GM10266 (cell line): ENCODE measurements around the gene XCR1.

Experiments used
- DNase-seq: peaks from one replicate; pipeline ENCODE4 v3.0.0; 2012; ENCODE audit errors: extremely low spot score
- CTCF ChIP-seq: IDR thresholded peaks from 2 replicates; pipeline ENCODE4 v1.5.1; 2012; ENCODE audit warnings: mild to moderate bottlenecking, low read depth; ENCODE audit not compliant: control insufficient read depth, insufficient read depth; ENCODE audit errors: missing control alignments

XCR1 gene

GRCh38 chr3:45980819-45981218 is 46.5 kb downstream of the XCR1 start:
- TF ChIP-seq CTCF, result no peak
- no peak for DNase-seq

GRCh38 chr3:45980229-45980813 is 47.0 kb downstream of the XCR1 start:
- no peak for DNase-seq

GRCh38 chr3:45979378-45979777 is 47.9 kb downstream of the XCR1 start:
- no peak for DNase-seq
- no peak for TF ChIP-seq CTCF

More at GRCh38 chr3:45980229-45980813, 47.0 kb downstream of the XCR1 start:
- TF ChIP-seq CTCF, result no peak

- TF ChIP-seq CTCF, result no peak
- no peak for DNase-seq
These were observed 49.1 kb downstream of the XCR1 start for GRCh38 chr3:45978006-45978761.

GRCh38 chr3:45976191-45977091 is 50.8 kb downstream of the XCR1 start:
- DNase-seq, result no peak
- TF ChIP-seq CTCF, result no peak

GRCh38 chr3:45975686-45976085 is 51.6 kb downstream of the XCR1 start:
- TF ChIP-seq CTCF, result no peak
- DNase-seq, result no peak
